SK-N-SH (cell line): ENCODE results near the gene SYNGR1.

ENCODE experiments used
- EP300 ChIP-seq, 2 experiments: IDR thresholded peaks; 2 replicates each; pipeline versions ENCODE4 v1.4.0 to v1.6.1; 2012; ENCODE audit warnings: borderline replicate concordance in 1 of 2, low read depth in 1 of 2, low read length in 1 of 2
- TCF12 ChIP-seq: IDR thresholded peaks from 2 replicates; pipeline ENCODE4 v1.4.0; 2012
- YY1 ChIP-seq: IDR thresholded peaks from 2 replicates; pipeline ENCODE4 v1.4.0; 2012; ENCODE audit warnings: low read depth, mild to moderate bottlenecking
- TF ChIP-seq, protein P1 (sequence below): IDR thresholded peaks from 2 replicates; pipeline ENCODE4 v1.4.0; 2012; ENCODE audit warnings: low read depth
- TF ChIP-seq, protein P2 (sequence below): fragments of 200-600 bp; sonication (generic); IDR thresholded peaks from 2 replicates; pipeline ENCODE4 v1.6.1; 2017; ENCODE audit warnings: antibody characterized with exemption, mild to moderate bottlenecking, moderate library complexity

GRCh38 chr22:39300186-39300830 is 49.5 kb upstream of the SYNGR1 start:
- TF ChIP-seq YY1 (no peak), EP300 (IDR thresholded peaks at IDR 0.05; ENCODE audit: borderline replicate concordance in 1 of 2, low read depth in 1 of 2, low read length in 1 of 2) (no peak), TCF12 (no peak)
- TF ChIP-seq, protein P1, sequence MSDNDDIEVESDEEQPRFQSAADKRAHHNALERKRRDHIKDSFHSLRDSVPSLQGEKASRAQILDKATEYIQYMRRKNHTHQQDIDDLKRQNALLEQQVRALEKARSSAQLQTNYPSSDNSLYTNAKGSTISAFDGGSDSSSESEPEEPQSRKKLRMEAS, result no peak
- TF ChIP-seq, protein P2, sequence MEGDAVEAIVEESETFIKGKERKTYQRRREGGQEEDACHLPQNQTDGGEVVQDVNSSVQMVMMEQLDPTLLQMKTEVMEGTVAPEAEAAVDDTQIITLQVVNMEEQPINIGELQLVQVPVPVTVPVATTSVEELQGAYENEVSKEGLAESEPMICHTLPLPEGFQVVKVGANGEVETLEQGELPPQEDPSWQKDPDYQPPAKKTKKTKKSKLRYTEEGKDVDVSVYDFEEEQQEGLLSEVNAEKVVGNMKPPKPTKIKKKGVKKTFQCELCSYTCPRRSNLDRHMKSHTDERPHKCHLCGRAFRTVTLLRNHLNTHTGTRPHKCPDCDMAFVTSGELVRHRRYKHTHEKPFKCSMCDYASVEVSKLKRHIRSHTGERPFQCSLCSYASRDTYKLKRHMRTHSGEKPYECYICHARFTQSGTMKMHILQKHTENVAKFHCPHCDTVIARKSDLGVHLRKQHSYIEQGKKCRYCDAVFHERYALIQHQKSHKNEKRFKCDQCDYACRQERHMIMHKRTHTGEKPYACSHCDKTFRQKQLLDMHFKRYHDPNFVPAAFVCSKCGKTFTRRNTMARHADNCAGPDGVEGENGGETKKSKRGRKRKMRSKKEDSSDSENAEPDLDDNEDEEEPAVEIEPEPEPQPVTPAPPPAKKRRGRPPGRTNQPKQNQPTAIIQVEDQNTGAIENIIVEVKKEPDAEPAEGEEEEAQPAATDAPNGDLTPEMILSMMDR, result no peak
